ENCODE data around the gene CARNS1. TPM values are rescaled to one million over a fixed set of nuclear protein-coding genes. Genes with fewer than 3 reads are reported as not detected.

Gene CARNS1
- total RNA-seq, 1 donor from 2014 or later = 0.68 TPM

- intact Hi-C loops (cut with micrococcal nuclease) = no loop called here
- no peak overlapping the region for H3K27ac Mint-ChIP-seq
- peaks cover 44% of the 10 kb centered on the region for H3K4me1 Mint-ChIP-seq (ENCODE audit: low read depth)
- DNase-seq (ENCODE audit: low spot score) = no peak
- H3K9me3 Mint-ChIP-seq = no peaks in the 10 kb centered on the region
- H3K36me3 Mint-ChIP-seq (ENCODE audit: low read depth) = peaks cover 4% of the 10 kb centered on the region
- no peak overlapping the region for H3K4me3 Mint-ChIP-seq (ENCODE audit: low read depth)
- peaks cover 57% of the 10 kb centered on the region for H3K27me3 Mint-ChIP-seq (ENCODE audit: low read depth)
These were observed 43.0 kb upstream of the CARNS1 start for GRCh38 chr11:67372321-67372992.

DNA sequence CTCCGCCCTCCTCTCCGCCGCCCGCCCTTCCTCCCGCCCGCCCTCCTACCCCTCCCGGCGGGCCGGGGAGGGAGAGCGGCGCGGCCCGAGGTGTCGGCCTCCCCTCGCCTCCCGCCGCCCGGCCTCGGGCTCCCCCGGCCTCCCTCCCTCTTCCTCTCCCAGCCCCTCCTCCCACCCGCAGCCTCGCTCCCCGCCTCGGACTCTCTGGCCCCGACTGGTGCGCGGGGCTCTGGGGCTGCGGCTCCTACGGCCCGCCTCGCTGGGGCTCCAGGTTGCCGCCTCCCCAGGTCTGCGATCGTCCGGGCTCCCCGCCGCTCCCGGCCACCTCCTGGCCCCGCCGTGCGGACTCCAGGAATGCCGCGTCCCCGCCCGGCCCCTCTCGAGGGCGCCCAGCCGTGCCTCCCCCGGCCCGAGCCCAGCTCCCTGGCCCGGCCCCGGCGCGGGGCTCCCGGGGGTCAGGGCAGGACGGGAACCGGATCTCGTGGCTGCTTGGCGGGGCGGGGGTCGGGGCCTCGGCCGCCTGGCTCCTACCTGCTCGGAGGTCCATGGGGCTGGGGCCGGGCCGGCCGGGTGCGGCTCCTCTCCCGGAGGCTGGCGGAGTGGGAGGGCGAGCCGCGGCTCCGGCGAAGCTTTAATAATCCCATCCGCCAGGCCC is 42.4 kb upstream of the CARNS1 start, which contains the start of gene CLCF1:
Gene CLCF1, minus strand, starts transcription at position 606 of the 655 bp plus-strand sequence. Its CDS starts 59 bp downstream, at position 547.
- Mint-ChIP-seq H3K27me3 (ENCODE audit: low read depth) (peaks cover 53% of the 10 kb centered on the region), H3K36me3 (ENCODE audit: low read depth) (peaks cover 4% of the 10 kb centered on the region), H3K4me3 (ENCODE audit: low read depth) (peak within 1 kb of the TSS; percentile 89), H3K4me1 (ENCODE audit: low read depth) (peaks cover 39% of the 10 kb centered on the region), H3K27ac (peak within 1 kb of the TSS; percentile 87), H3K9me3 (no peaks in the 10 kb centered on the region)
- intact Hi-C loops (cut with micrococcal nuclease) = no loop called here
- DNase-seq (ENCODE audit: low spot score) = no peak

GRCh38 chr11:67373648-67374570 is 41.6 kb upstream of the CARNS1 start:
- Mint-ChIP-seq H3K4me3 (ENCODE audit: low read depth) (peak overlapping the region; percentile 89), H3K4me1 (ENCODE audit: low read depth) (peaks cover 33% of the 10 kb centered on the region), H3K36me3 (ENCODE audit: low read depth) (peaks cover 4% of the 10 kb centered on the region), H3K9me3 (no peaks in the 10 kb centered on the region), H3K27ac (peak overlapping the region; percentile 87), H3K27me3 (ENCODE audit: low read depth) (peaks cover 54% of the 10 kb centered on the region)
- intact Hi-C loops (cut with micrococcal nuclease) = loop anchor here (1.0 kb wide), 1 partner anchor 21 kb away; the partner anchor contains the start of gene POLD4
- DNase-seq (ENCODE audit: low spot score) = no peak

DNA sequence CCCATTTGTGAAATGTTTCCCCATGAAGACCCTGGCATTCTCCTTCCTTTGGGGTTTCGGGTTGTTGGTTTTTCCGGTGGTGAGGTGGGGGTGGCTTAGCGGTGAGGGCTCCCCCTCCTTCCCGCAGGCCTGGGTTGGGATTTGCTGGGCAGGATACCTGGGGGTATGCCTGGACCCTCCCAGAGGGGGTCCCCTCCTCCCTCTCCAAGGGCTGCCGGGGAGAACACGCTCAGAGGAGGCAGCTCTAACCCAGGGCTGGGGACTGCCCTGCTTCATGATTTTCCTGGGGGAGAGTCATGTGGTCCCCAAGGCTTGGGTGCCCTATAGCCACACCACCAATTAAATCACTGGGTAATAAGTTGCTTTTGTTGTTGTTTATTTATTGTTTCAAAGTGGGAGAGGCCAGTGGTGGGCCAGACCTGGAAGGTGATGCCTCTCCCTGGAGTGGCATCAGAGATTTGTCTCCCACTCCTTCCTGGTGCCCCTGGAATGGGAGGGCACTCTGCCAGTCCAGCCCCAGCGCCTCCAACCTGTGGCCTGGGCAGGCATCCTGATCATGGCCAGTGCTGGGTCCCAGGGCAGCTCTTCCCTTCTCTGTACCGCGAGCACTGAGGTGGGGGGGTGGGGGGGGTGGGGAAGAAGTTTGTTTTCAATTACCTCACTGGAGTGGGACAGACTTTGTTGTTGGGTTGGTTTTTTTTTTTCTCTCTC is 40.8 kb upstream of the CARNS1 start:
- no peak for DNase-seq (ENCODE audit: low spot score)
- peaks cover 26% of the 10 kb centered on the region for H3K4me1 Mint-ChIP-seq (ENCODE audit: low read depth)
- intact Hi-C loops (cut with micrococcal nuclease) = loop anchor here (1.0 kb wide), 1 partner anchor 21 kb away; the partner anchor contains the start of gene POLD4
- H3K9me3 Mint-ChIP-seq = no peaks in the 10 kb centered on the region
- no peak overlapping the region for H3K27ac Mint-ChIP-seq
- H3K36me3 Mint-ChIP-seq (ENCODE audit: low read depth) = peaks cover 4% of the 10 kb centered on the region
- H3K27me3 Mint-ChIP-seq (ENCODE audit: low read depth) = peaks cover 49% of the 10 kb centered on the region
- peak overlapping the region; percentile 89 for H3K4me3 Mint-ChIP-seq (ENCODE audit: low read depth)

DNA sequence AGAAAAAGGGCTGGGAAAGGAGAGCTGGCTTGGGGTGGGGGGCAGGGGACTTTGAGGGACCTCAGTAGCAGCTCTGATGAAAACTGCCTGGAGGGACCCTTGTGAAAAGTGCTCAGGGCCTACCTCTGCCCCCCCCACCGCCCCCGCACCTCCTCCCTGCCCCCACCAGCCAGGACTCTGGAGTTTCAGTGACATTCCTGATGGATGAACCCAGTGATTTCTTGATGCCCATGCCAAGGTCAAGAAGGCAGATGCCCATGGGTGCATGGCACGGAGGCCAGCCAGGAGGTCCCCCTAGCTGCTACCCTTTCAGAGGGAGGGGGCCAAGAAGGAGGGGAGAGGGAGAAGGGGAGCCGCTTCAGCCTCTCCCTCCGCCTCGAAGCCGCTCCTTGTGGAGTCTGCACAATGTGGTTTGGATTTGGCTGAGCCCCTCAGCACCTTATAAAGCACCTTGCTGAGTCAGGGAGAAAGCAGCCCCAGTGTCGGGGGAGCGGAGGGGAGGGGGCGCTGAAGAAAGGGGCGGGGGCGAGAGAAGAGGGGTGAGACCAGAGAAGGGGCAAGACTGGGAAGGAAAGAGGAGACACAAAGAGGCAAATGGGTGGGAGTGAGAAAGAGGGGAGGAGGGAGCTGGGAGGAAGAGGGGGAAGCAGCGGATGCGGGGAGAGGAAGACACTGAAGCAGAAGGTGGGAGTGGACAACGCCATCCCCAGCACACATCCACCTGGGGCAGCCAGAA is 40.0 kb upstream of the CARNS1 start:
- Mint-ChIP-seq H3K4me3 (ENCODE audit: low read depth) (no peak overlapping the region), H3K27me3 (ENCODE audit: low read depth) (peaks cover 44% of the 10 kb centered on the region)

GRCh38 chr11:67376063-67376820 is 39.2 kb upstream of the CARNS1 start:
- intact Hi-C loops (cut with micrococcal nuclease) = no loop called here
- no peak overlapping the region for H3K4me3 Mint-ChIP-seq (ENCODE audit: low read depth)
- no peaks in the 10 kb centered on the region for H3K9me3 Mint-ChIP-seq
- no peak for DNase-seq (ENCODE audit: low spot score)
- H3K4me1 Mint-ChIP-seq (ENCODE audit: low read depth) = peaks cover 18% of the 10 kb centered on the region
- no peak overlapping the region for H3K27ac Mint-ChIP-seq
- peaks cover 4% of the 10 kb centered on the region for H3K36me3 Mint-ChIP-seq (ENCODE audit: low read depth)
- peaks cover 43% of the 10 kb centered on the region for H3K27me3 Mint-ChIP-seq (ENCODE audit: low read depth)

More for the DNA sequence above, 40.0 kb upstream of the CARNS1 start:
- Mint-ChIP-seq H3K27ac (no peak overlapping the region), H3K36me3 (ENCODE audit: low read depth) (peaks cover 4% of the 10 kb centered on the region), H3K9me3 (no peaks in the 10 kb centered on the region), H3K4me1 (ENCODE audit: low read depth) (peaks cover 24% of the 10 kb centered on the region)
- DNase-seq (ENCODE audit: low spot score) = no peak
- intact Hi-C loops (cut with micrococcal nuclease) = no loop called here

GRCh38 chr11:67376873-67377808 is 38.3 kb upstream of the CARNS1 start:
- Mint-ChIP-seq H3K27me3 (ENCODE audit: low read depth) (peaks cover 38% of the 10 kb centered on the region), H3K36me3 (ENCODE audit: low read depth) (no peaks in the 10 kb centered on the region), H3K4me3 (ENCODE audit: low read depth) (no peak overlapping the region), H3K9me3 (no peaks in the 10 kb centered on the region), H3K4me1 (ENCODE audit: low read depth) (peaks cover 12% of the 10 kb centered on the region), H3K27ac (no peak overlapping the region)
- intact Hi-C loops (cut with micrococcal nuclease) = no loop called here
- DNase-seq (ENCODE audit: low spot score) = no peak

DNA sequence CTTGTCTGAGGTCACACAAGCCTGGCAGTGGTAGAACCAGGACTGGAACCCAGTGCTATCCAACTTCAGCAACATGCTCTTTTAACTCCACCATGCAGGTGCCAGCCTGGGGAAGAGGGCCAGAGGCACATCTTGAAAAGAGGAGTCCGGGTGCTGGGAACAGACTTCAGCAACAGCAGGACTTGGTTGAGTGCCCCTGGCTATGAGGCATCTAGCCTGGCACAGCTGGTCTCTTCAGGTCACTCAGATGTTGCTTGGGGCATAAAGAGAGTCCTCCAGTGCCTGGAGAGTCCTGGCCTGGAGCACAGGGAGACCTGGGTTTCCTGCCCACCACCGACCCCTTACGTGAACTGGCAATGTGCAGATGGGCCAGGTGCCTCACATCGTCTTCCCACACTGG is 36.9 kb upstream of the CARNS1 start:
- Mint-ChIP-seq H3K9me3 (no peaks in the 10 kb centered on the region), H3K27me3 (ENCODE audit: low read depth) (peaks cover 40% of the 10 kb centered on the region), H3K4me1 (ENCODE audit: low read depth) (peaks cover 14% of the 10 kb centered on the region), H3K36me3 (ENCODE audit: low read depth) (no peaks in the 10 kb centered on the region), H3K27ac (no peak overlapping the region), H3K4me3 (ENCODE audit: low read depth) (no peak overlapping the region)
- no peak for DNase-seq (ENCODE audit: low spot score)
- intact Hi-C loops (cut with micrococcal nuclease) = no loop called here

DNA sequence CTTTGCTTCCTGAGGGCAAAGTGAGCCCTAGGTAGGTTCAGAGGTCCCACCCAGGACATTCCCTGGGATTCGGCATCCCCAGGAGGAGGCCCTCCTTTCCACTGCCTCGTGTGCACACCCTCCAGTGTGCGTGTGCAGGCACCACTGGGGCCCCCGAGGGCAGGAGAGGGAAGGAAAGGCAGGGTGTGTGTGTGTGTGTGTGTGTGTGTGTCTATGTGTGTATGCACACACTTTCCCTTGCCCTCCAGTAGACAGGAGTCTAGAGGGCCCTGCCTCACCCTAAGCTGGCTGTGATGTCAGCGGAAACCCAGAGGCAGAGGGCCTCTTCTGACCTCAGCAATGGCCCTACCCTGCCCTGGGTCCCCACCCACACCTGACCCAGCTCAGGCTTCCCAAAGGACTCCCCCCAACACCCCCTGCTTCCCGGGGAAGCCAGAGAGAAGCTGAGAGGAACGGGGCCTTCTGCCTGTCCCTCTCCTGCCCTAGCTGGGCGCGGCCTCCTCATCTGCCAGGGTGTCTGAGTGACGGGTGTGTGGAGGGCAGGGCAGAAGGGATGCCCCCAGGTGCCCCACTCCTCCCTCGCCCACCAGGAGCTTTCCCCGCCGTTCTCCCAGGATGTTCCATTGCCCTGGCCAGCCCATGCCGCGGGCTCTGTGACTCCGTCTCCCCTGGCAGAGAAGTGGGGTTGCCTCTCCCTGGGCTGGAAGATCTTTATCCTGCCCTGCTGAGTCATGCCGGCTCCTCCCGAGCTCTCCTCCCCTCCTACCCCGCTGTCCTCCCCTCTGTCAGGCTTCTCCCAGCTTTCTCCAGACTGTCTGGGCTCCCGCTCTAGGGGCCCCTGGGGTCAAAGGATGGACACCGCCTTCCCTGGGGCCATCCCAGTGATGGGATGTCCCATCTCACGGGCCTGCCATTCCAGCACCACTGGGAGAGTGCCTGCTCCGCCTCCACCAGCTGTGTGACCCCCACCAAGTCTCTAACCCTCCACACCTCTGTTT is 36.1 kb upstream of the CARNS1 start:
- Mint-ChIP-seq H3K4me3 (ENCODE audit: low read depth) (no peak overlapping the region), H3K36me3 (ENCODE audit: low read depth) (no peaks in the 10 kb centered on the region), H3K4me1 (ENCODE audit: low read depth) (peaks cover 9% of the 10 kb centered on the region), H3K9me3 (no peaks in the 10 kb centered on the region), H3K27me3 (ENCODE audit: low read depth) (peaks cover 35% of the 10 kb centered on the region), H3K27ac (no peak overlapping the region)
- DNase-seq (ENCODE audit: low spot score) = no peak
- intact Hi-C loops (cut with micrococcal nuclease) = loop anchor here (5.0 kb wide), 1 partner anchor 112 kb away; the partner anchor contains the start of gene GRK2

Measured in activated T-helper 2 cell treated with anti-CD3 and anti-CD28 coated beads, Interferon-gamma antibody, Interleukin-2, Interleukin-4, amounts not matched to agents 10 μg/mL and 5 μg/mL and 100 μg/mL, durations not matched to agents 14 hours and 24 hours and 36 hours (primary cell).